ENCODE measurements around the gene AMT. TPM values are rescaled to one million over a fixed set of nuclear protein-coding genes. Genes with fewer than 3 reads are reported as not detected.

Gene AMT
- total and polyA plus RNA-seq, 2 of the 13 experiments (the other 11 are each of a cell fraction or from before 2014, with no cell fraction given) = 35.3 to 59.0 TPM

DNA sequence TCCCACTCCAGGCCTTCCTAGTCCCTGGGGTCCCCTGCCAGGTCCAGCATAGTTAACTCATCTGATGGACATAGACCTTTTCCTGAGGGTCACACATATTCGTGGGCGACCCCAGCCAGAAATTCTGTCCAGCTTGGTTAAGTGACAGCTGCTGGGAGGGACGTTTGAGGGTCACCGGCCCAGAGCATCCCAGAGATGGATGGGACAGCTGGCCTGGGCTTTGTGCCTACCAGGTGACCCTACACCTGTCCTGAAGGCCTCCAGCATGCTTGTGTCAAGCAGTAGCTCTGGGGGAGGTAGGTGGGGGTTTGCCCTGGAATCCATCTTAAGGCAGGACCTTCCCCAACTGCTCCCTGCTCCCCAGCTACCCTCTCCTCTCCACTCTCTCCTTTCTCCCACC, 38.7 kb upstream of the AMT start:
- intact Hi-C loops (cut with micrococcal nuclease; ENCODE audit: unreplicated experiment) = no loop called here
- no peak for DNase-seq (ENCODE audit: low spot score)
- Histone ChIP-seq H3K4me2 (ENCODE audit: low read depth, low read length) (peak overlapping the region; percentile 73), H3K4me3 (replicated peaks in 1 of 3; ENCODE audit: insufficient read depth in 1 of 3, low read depth in 2 of 3, low read length in 3 of 3) (peak overlapping the region in 1 of 3 experiments; percentile 37; a peak in 1 of 6 replicates), H2AFZ (ENCODE audit: low read length) (no peak overlapping the region), H3K9me3 (ENCODE audit: low read length) (no peaks in the 10 kb centered on the region), H3K27me3 (ENCODE audit: control insufficient read depth in 1 of 2, insufficient read depth in 2 of 2, low read length in 2 of 2) (no peaks in the 10 kb centered on the region), H3K79me2 (ENCODE audit: insufficient read depth, low read length) (no peaks in the 10 kb centered on the region), H3K9ac (ENCODE audit: insufficient read depth, low read depth, low read length) (no peak overlapping the region), H4K20me1 (ENCODE audit: insufficient read depth, low read length) (no peaks in the 10 kb centered on the region), H3K27ac (ENCODE audit: extremely low read length, insufficient read depth, low read length) (no peak overlapping the region), H3K36me3 (replicated peaks in 1 of 2; ENCODE audit: control insufficient read depth in 1 of 2, insufficient read depth in 2 of 2, low read length in 2 of 2) (no peaks in the 10 kb centered on the region), H3K4me1 (ENCODE audit: insufficient read depth, low read length) (peaks cover 75% of the 10 kb centered on the region)
- 9% methylated on average over 4 of the region's 4 CpGs for WGBS (ENCODE audit: low lambda C conversion rate)
- BruUV-seq (replicated peaks) = no TSS peak
- FAIRE-seq = no peak
- ATAC-seq = peak; percentile 2; the same call in 1 of the 3 replicates
- ChIA-PET CTCF (ENCODE audit: low intra/inter-chr PET ratio, low total read pairs) (no interaction called here), POLR2A (interaction anchor here (1.2 to 3.3 kb wide), 5 partner anchors 10 to 212 kb away, joined by 3 to 36 read pairs (median 5); partner anchors contain the start of genes DAG1 and GPX1)
- in situ Hi-C loops (cut with HindIII; ENCODE audit: extremely low pct_ligation_motif_present, low pct_unique_long_range_greater_than_20kb) = no loop called here
- no peak for TF ChIP-seq ZSCAN9 (CRISPR knock-in tag; IDR thresholded peaks at IDR 0.05; ENCODE audit: borderline replicate concordance)

DNA sequence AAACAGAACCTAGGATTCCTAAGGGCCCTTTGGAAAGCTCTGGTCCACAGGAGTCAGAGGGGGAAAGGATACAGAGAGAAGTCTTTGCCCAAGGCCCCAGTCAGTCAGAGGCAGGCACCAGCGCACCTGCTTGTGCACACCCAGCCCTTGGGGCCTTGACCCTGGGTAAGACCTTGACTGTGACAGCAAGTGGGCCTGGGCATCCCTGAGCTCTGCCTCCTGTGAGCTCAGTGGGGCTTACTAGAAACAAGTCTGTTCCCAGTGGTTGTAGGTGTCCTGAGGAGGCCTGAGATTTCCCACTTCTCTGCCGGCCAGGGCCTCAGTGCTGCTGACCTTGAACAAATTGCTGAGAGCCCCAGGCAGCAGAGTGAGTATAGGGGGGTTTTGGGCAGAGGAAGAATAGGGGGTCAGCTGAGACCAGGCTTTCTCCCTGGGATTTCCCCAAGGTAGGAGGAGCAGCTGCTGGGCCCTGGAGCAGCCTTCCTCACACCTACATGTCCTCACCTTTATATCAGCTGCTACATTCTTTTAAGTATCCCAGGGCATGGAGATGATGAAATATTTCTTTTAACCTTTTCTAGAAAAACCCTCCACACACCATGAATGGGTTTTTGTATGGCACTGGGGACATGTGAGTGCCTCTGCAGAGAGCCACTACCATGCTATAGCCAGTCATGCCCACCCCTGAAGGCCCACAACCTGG, 38.1 kb upstream of the AMT start:
- Histone ChIP-seq H3K27ac (ENCODE audit: extremely low read length, insufficient read depth, low read length) (no peak overlapping the region), H3K9ac (ENCODE audit: insufficient read depth, low read depth, low read length) (0 out of 2 replicates have a peak overlapping the region, but pooled peaks have one; percentile 5), H2AFZ (ENCODE audit: low read length) (no peak overlapping the region), H3K4me1 (ENCODE audit: insufficient read depth, low read length) (peaks cover 75% of the 10 kb centered on the region), H3K79me2 (ENCODE audit: insufficient read depth, low read length) (no peaks in the 10 kb centered on the region), H3K4me3 (replicated peaks in 1 of 3; ENCODE audit: insufficient read depth in 1 of 3, low read depth in 2 of 3, low read length in 3 of 3) (peak overlapping the region in 1 of 3 experiments; percentile 41; a peak in 1 of 6 replicates), H3K4me2 (ENCODE audit: low read depth, low read length) (peak overlapping the region; percentile 73), H3K36me3 (replicated peaks in 1 of 2; ENCODE audit: control insufficient read depth in 1 of 2, insufficient read depth in 2 of 2, low read length in 2 of 2) (no peaks in the 10 kb centered on the region), H3K27me3 (ENCODE audit: control insufficient read depth in 1 of 2, insufficient read depth in 2 of 2, low read length in 2 of 2) (no peaks in the 10 kb centered on the region), H3K9me3 (ENCODE audit: low read length) (no peaks in the 10 kb centered on the region), H4K20me1 (ENCODE audit: insufficient read depth, low read length) (no peaks in the 10 kb centered on the region)
- ChIA-PET CTCF (ENCODE audit: low intra/inter-chr PET ratio, low total read pairs) (no interaction called here), POLR2A (interaction anchor here (0.6 to 3.3 kb wide), 5 partner anchors 10 to 213 kb away, joined by 3 to 36 read pairs (median 5); partner anchors contain the start of genes DAG1 and GPX1)
- FAIRE-seq (peak; percentile 4), ATAC-seq (peak; percentile 42), DNase-seq (ENCODE audit: low spot score) (no peak)
- no TSS peak for BruUV-seq (replicated peaks)
- intact Hi-C loops (cut with micrococcal nuclease; ENCODE audit: unreplicated experiment) = no loop called here
- in situ Hi-C loops (cut with HindIII; ENCODE audit: extremely low pct_ligation_motif_present, low pct_unique_long_range_greater_than_20kb) = no loop called here
- WGBS (ENCODE audit: low lambda C conversion rate) = 0% methylated on average over 1 of the region's 2 CpGs
- TF ChIP-seq NR2F1 (CRISPR knock-in tag; IDR thresholded peaks at IDR 0.05) = 0 out of 4 replicates have a peak, but pooled peaks of 1 of the 2 experiments have one; percentile 16
- peak; percentile 35; the same call in 1 of the 2 replicates for TF ChIP-seq RARA (CRISPR knock-in tag; IDR thresholded peaks at IDR 0.05)
- 0 out of 2 replicates have a peak, but pooled peaks have one; percentile 20 for TF ChIP-seq ZNF788 (CRISPR knock-in tag; IDR thresholded peaks at IDR 0.05; ENCODE audit: borderline replicate concordance)
- TF ChIP-seq SSRP1 (CRISPR knock-in tag; IDR thresholded peaks at IDR 0.05) = no peak
- TF ChIP-seq NR2F6 (IDR thresholded peaks at IDR 0.05) = no peak
- TF ChIP-seq NR2F6 (CRISPR knock-in tag; IDR thresholded peaks at IDR 0.05) = peak; percentile 31; the same call in 1 of the 2 replicates
- peak; percentile 3; the same call in 1 of the 2 replicates for TF ChIP-seq HNF4A (CRISPR knock-in tag; IDR thresholded peaks at IDR 0.05)
- TF ChIP-seq ZNF563 (CRISPR knock-in tag; IDR thresholded peaks at IDR 0.05) = no peak
- TF ChIP-seq ZNF670 (CRISPR knock-in tag; IDR thresholded peaks at IDR 0.05; ENCODE audit: borderline replicate concordance) = no peak
- TF ChIP-seq ZFX (CRISPR knock-in tag; IDR thresholded peaks at IDR 0.05; ENCODE audit: low read depth) = 0 out of 2 replicates have a peak, but pooled peaks have one; percentile 27
- peak; percentile 54; the same call in 1 of the 2 replicates for TF ChIP-seq ZNF292 (CRISPR knock-in tag; IDR thresholded peaks at IDR 0.05; ENCODE audit: borderline replicate concordance, low read depth)

Measured in HepG2 (cell line).